Subcutaneous preadipocyte (primary cell): ENCODE data around the gene STEAP1. TPM values are rescaled to one million over a fixed set of nuclear protein-coding genes. Genes with fewer than 3 reads are reported as not detected.

Experiments
- total RNA-seq: library from RNA; depleted of rRNA; stranded (reverse); fragments of >200 nt; gene quantifications from 2 replicates; pipeline ENCODE4 v1.2.3, GENCODE V29; 2012

The STEAP1 gene
- 83.1 and 152 TPM in 2 replicates for total RNA-seq

DNA sequence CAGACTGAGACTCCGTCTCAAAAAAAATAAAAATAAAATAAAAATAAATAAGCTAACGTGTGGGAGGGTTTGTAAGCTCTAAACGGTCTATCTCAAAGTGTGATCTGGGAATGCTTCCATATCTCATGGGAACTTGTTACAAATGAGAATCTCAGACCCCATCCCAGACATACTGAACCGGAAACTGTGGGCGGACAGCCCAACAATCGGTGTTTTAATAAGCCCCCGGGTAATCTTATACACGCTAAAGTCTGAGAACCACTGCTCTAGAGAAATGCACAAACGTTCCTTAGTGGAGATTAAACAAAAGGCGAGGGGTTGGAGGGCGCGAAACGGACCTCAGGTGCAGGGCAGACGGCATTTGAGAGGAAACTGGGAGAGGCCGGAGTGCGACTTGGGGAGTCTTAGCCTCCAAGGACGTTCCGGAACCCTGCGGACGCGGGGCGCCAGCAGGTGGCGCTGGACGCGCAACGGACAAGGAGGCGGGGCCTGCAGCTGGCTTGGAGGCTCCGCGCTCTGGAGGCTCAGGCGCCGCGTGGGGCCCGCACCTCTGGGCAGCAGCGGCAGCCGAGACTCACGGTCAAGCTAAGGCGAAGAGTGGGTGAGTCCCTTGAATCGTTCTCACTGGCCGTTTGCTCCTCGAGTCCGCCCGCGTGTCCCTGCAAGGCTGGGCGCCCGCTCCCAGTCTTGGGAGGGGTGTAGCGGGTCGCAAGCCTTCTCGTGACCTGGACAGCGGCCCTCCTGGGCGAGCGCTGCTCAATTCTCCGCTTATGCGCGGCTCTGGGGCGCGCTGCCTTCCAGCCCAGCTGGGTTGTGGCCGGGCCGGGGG, at the start of gene STEAP1:
TSS of gene STEAP1 (plus strand) at position 527 of the 829 bp plus-strand sequence. CDS start 5,320 bp downstream, outside the sequence.

DNA sequence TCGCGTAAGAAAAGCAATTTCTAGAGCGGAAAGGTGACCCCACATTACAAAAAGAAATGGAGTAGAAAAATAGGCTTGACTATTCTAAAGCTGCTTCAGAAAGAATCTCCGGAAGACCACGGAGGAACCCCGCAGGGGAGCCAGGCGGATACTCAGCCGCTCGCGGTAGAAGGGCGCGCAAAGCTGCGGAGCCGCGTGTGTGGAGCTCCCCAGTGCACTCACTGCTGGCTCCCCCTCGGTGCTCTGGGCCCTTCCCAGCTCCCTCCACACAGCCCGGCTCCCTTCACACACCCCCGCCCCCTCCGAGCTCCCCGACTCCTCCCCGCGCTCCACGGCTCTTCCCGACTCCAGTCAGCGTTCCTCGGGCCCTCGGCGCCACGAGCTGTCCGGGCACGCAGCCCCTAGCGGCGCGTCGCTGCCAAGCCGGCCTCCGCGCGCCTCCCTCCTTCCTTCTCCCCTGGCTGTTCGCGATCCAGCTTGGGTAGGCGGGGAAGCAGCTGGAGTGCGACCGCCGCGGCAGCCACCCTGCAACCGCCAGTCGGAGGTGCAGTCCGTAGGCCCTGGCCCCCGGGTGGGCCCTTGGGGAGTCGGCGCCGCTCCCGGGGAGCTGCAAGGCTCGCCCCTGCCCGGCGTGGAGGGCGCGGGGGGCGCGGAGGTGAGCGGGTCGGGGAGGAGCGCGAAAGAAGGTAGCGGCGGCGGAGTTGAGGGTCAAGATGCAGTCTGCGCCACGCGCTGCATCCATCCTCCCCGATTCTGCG, 57.3 kb downstream of the STEAP1 start, which contains the start of gene STEAP2:
TSS of gene STEAP2 (plus strand) at position 350 of the 758 bp plus-strand sequence. CDS start 13,343 bp downstream, outside the sequence.

Other genes starting within 250 kb of the STEAP1 start
- 17.3 and 23.5 TPM in 2 replicates for gene STEAP2, start 57.3 kb downstream of the STEAP1 start, total RNA-seq
- 7.7 and 8.8 TPM in 2 replicates for gene CFAP69, start 90.7 kb downstream of the STEAP1 start, total RNA-seq
- under 0.01 and 0.20 TPM in 2 replicates for gene FAM237B, start 166.8 kb downstream of the STEAP1 start, total RNA-seq
- 12.5 and 15.4 TPM in 2 replicates for gene GTPBP10, start 192.2 kb downstream of the STEAP1 start, total RNA-seq
- gene CLDN12, start 249.0 kb downstream of the STEAP1 start, total RNA-seq, result 32.0 and 40.1 TPM in 2 replicates